Stimulated activated CD8-positive, alpha-beta memory T cell treated with anti-CD3 and anti-CD28 coated beads, Interleukin-4, amount 100 ng/mL, for 4 hours (primary cell): ENCODE data around the gene PTH2R.

Source experiments
- DNase-seq, 2 donors: peaks; one replicate each; pipeline ENCODE4 v3.0.0-alpha.2; 2020; ENCODE audit warnings: low read depth in 2 of 2, low spot score in 1 of 2

Gene PTH2R

DNA sequence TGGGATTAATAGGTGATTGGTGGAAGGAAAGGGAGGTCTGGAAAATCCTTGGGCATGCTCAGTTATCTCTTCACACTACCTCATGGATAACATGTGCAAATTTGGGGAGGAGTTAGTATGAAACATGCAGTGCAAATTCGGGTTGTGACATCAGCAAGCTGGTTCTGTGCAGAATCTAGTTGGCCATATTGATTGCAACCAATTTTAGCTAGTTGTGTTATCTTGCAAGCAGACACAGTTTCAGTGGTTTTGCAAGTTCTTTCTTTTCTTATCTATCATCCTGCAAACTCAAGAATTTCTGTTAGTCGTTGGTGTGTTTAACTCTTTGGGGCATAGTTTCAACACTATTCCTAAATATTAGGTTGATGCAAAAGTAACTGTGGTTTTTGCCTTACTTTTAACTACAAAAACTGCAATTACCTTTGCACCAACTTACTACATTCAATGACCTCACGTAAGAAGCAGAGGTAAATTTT is 135.4 kb downstream of the PTH2R start:
- no peak for DNase-seq

DNA sequence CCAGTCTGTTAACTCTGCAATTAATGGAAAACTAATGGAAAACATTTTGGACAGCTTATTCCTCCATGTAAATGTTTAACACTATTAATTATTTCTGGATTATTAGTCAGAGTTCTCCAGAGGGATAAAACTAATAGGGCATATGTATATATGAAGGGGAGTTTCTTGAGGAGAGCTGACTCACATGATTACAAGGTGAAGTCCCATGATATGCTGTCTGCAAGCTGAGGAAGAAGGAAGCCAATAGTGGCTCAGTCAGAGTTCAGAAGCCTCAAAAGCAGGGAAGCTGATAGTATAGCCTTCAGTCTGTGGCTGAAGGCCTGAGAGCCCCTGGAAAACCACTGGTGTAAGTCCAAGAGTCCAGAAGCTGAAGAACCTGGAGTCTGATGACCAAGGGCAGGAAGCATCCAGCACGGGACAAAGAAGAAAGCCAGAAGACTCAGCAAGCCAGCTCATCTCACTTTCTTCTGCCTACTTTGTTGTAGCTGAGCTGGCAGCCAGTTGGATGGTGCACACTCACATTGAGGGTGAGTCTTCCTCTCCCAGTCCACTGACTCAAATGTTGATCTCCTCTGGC is 136.0 kb downstream of the PTH2R start:
- no peak for DNase-seq
